HG03378 (cell line): ENCODE data around the gene PRKACA.
A peak's percentile ranks its signal among the peaks of the same experiment; 100 is the strongest.
"Not testable (repeated sequence)": the region's sequence is repeated elsewhere in the genome, so short reads cannot be mapped to it uniquely, and the experiment has no call there.

ENCODE experiments used
- ATAC-seq: cut with Tn5 transposase; IDR thresholded peaks from one replicate; pipeline ENCODE4 v1.9.1; 2021; ENCODE audit warnings: mild to moderate bottlenecking, moderate library complexity; ENCODE audit not compliant: unreplicated experiment

The PRKACA gene

GRCh38 chr19:14148751-14149410, 31.3 kb upstream of the PRKACA start:
- ATAC-seq = no peak

- no peak for ATAC-seq
These were observed 30.4 kb upstream of the PRKACA start for GRCh38 chr19:14147797-14148605.

GRCh38 chr19:14146789-14147216, 29.2 kb upstream of the PRKACA start:
- ATAC-seq = no peak

- not testable (repeated sequence) for ATAC-seq
These were observed 28.6 kb upstream of the PRKACA start for GRCh38 chr19:14146169-14146568.

GRCh38 chr19:14145381-14145780, 27.8 kb upstream of the PRKACA start:
- no peak for ATAC-seq

GRCh38 chr19:14142262-14143190, 25.0 kb upstream of the PRKACA start:
- no peak for ATAC-seq

GRCh38 chr19:14141041-14141440, 23.5 kb upstream of the PRKACA start:
- no peak for ATAC-seq

- ATAC-seq = no peak
These were observed 22.4 kb upstream of the PRKACA start for GRCh38 chr19:14139944-14140343.

- no peak for ATAC-seq
These were observed 21.2 kb upstream of the PRKACA start for GRCh38 chr19:14138576-14139265.

- peak; percentile 81 for ATAC-seq
These were observed 19.1 kb upstream of the PRKACA start, which contains the start of gene ASF1B for GRCh38 chr19:14136509-14137281. Gene ASF1B (minus strand): TSS chr19:14136589. CDS start chr19:14136456, 133 bp downstream.

- no peak for ATAC-seq
These were observed 18.5 kb upstream of the PRKACA start for GRCh38 chr19:14135985-14136508.

- no peak for ATAC-seq
These were observed 17.8 kb upstream of the PRKACA start for GRCh38 chr19:14135355-14135754.

GRCh38 chr19:14127929-14128509, 10.5 kb upstream of the PRKACA start:
- no peak for ATAC-seq

GRCh38 chr19:14127176-14127575, 9.6 kb upstream of the PRKACA start:
- ATAC-seq = no peak

GRCh38 chr19:14122924-14123323, 5.4 kb upstream of the PRKACA start:
- ATAC-seq = no peak

- no peak for ATAC-seq
These were observed 2.9 kb upstream of the PRKACA start for GRCh38 chr19:14120497-14120780.

- ATAC-seq = no peak
These were observed 2.3 kb upstream of the PRKACA start for GRCh38 chr19:14119644-14120496.

GRCh38 chr19:14119146-14119545, 1.6 kb upstream of the PRKACA start:
- ATAC-seq = no peak
